GM12878 (cell line): ENCODE results near the gene MAP4K2. TPM values are rescaled to one million over a fixed set of nuclear protein-coding genes. Genes with fewer than 3 reads are reported as not detected.
A peak's percentile ranks its signal among the peaks of the same experiment; 100 is the strongest.

Experiments used
- ATAC-seq: fragments of 200-7000 bp; cut with Tn5 transposase; 3 replicates; pipeline ENCODE4 v1.9.1; 2020; ENCODE audit warnings: mild to moderate bottlenecking, moderate library complexity
- BruUV-seq: library from RNA; stranded (reverse); fragments of 400-500 nt; replicated peaks from 2 replicates; lab custom pipeline; 2021; lab: Mats Ljungman, UMichigan
- CTCF ChIA-PET: fragments of 300-600 bp; sonication (Branson Sonifier 250); formaldehyde crosslinking; extraction: SDS; loops from one replicate; lab custom pipeline; 2021; ENCODE audit warnings: inconsistent platforms; lab: Yijun Ruan, JAX
- POLR2A ChIA-PET: fragments of 350-600 bp; formaldehyde crosslinking; extraction: SDS; loops from one replicate; lab custom pipeline; 2021; ENCODE audit warnings: inconsistent platforms; lab: Charles Lee
- RAD21 ChIA-PET: fragments of 300-600 bp; sonication (Branson Sonifier 250); formaldehyde crosslinking; loops from one replicate; lab custom pipeline; 2023; ENCODE audit warnings: antibody characterized with exemption; ENCODE audit not compliant: unreplicated experiment; lab: Charles Lee
- SMC1A ChIA-PET: fragments of 300-600 bp; sonication (Branson Sonifier 250); formaldehyde crosslinking; loops from one replicate; lab custom pipeline; 2023; ENCODE audit not compliant: unreplicated experiment, uncharacterized antibody; lab: Charles Lee
- DNase-seq: peaks from one replicate; pipeline ENCODE4 v3.0.0-alpha.2; 2011; ENCODE audit warnings: low read depth, low spot score
- FAIRE-seq: peaks from 3 replicates; lab custom pipeline; 2011; peaks lifted over from hg19 to GRCh38; lab: Jason Lieb, UNC
- H2AFZ ChIP-seq: 2 replicates; pipeline ENCODE4 v1.6.0; 2011; ENCODE audit warnings: low read depth, low read length, control low read depth; ENCODE audit not compliant: control insufficient read depth
- H3K27ac ChIP-seq: 2 replicates; pipeline ENCODE4 v1.5.1; 2011; ENCODE audit warnings: control low read depth; ENCODE audit not compliant: control insufficient read depth, insufficient read depth
- H3K27me3 ChIP-seq, 2 experiments: replicated peaks in 1 of 2; 2 replicates each; pipeline versions ENCODE4 v1.6.0 to v1.6.1; 2011; ENCODE audit warnings: low read length in 1 of 2; ENCODE audit not compliant: control insufficient read depth in 2 of 2, insufficient read depth in 2 of 2
- H3K36me3 ChIP-seq, 2 experiments: 2 replicates each; pipeline ENCODE4 v1.5.1; 2011; ENCODE audit warnings: low read length in 1 of 2; ENCODE audit not compliant: control insufficient read depth in 2 of 2, insufficient read depth in 2 of 2
- H3K4me1 ChIP-seq: 2 replicates; pipeline ENCODE4 v1.6.1; 2011; ENCODE audit warnings: mild to moderate bottlenecking, low read length, moderate library complexity, mixed read lengths; ENCODE audit not compliant: control insufficient read depth, insufficient read depth
- H3K4me2 ChIP-seq: 2 replicates; pipeline ENCODE4 v1.6.0; 2011; ENCODE audit warnings: control low read depth; ENCODE audit not compliant: control insufficient read depth, insufficient read depth
- H3K4me3 ChIP-seq: fragments of 200-600 bp; sonication (generic); 2 replicates; pipeline ENCODE4 v1.5.1; 2016
- H3K79me2 ChIP-seq: 2 replicates; pipeline ENCODE4 v1.6.0; 2011; ENCODE audit warnings: low read length; ENCODE audit not compliant: control insufficient read depth, insufficient read depth
- H3K9ac ChIP-seq: 2 replicates; pipeline ENCODE4 v1.8.0; 2011; ENCODE audit warnings: low read length, control low read depth, mixed read lengths; ENCODE audit not compliant: control insufficient read depth, insufficient read depth
- H3K9me3 ChIP-seq: replicated peaks from 3 replicates; pipeline ENCODE4 v1.5.1; 2011; ENCODE audit warnings: mild to moderate bottlenecking, low read length; ENCODE audit not compliant: control insufficient read depth, insufficient read depth
- H4K20me1 ChIP-seq: 2 replicates; pipeline ENCODE4 v1.6.0; 2011; ENCODE audit not compliant: control insufficient read depth, insufficient read depth
- ATF7 ChIP-seq: fragments of 450-650 bp; IDR thresholded peaks from 2 replicates; pipeline ENCODE4 v1.6.1; 2016; ENCODE audit warnings: low read depth, mild to moderate bottlenecking
- BMI1 ChIP-seq: fragments of 450-650 bp; IDR thresholded peaks from 2 replicates; pipeline ENCODE4 v1.6.1; 2016; ENCODE audit warnings: mild to moderate bottlenecking, moderate library complexity, borderline replicate concordance
- CBFB ChIP-seq: IDR thresholded peaks from 2 replicates; pipeline ENCODE4 v1.6.1; 2016; ENCODE audit warnings: antibody characterized with exemption, low read depth
- CHD4 ChIP-seq: fragments of 200-600 bp; sonication (generic); IDR thresholded peaks from 2 replicates; pipeline ENCODE4 v1.6.1; 2016; ENCODE audit warnings: mild to moderate bottlenecking
- CREB1 ChIP-seq: IDR thresholded peaks from 2 replicates; pipeline ENCODE4 v1.6.1; 2012; ENCODE audit warnings: low read depth, mild to moderate bottlenecking, inconsistent platforms
- EGR1 ChIP-seq, 2 experiments: IDR thresholded peaks; 1 replicate in 1 of 2; 2 replicates in 1 of 2; pipeline ENCODE4 v1.6.1; 2011 to 2012; ENCODE audit warnings: low read depth in 2 of 2, low read length in 2 of 2, borderline replicate concordance in 1 of 2, mild to moderate bottlenecking in 1 of 2, moderate library complexity in 1 of 2
- HDGF ChIP-seq: fragments of 450-650 bp; IDR thresholded peaks from 2 replicates; pipeline ENCODE4 v1.6.1; 2016; ENCODE audit warnings: antibody characterized with exemption
- IRF5 ChIP-seq: fragments of 450-650 bp; IDR thresholded peaks from 2 replicates; pipeline ENCODE4 v1.6.1; 2017; ENCODE audit warnings: borderline replicate concordance
- KLF5 ChIP-seq: fragments of 450-650 bp; IDR thresholded peaks from 2 replicates; pipeline ENCODE4 v1.6.1; 2014; ENCODE audit warnings: mild to moderate bottlenecking; ENCODE audit not compliant: partially characterized antibody
- MEF2A ChIP-seq: IDR thresholded peaks from 2 replicates; pipeline ENCODE4 v1.6.1; 2011; ENCODE audit warnings: low read depth, mild to moderate bottlenecking, low read length, moderate library complexity; ENCODE audit not compliant: insufficient read depth
- MXI1 ChIP-seq: fragments of 150-350 bp; IDR thresholded peaks from 2 replicates; pipeline ENCODE4 v1.6.1; 2011; ENCODE audit warnings: low read depth, mild to moderate bottlenecking, inconsistent platforms, low read length, improper control_type of control experiment
- NBN ChIP-seq: fragments of 450-650 bp; IDR thresholded peaks from 2 replicates; pipeline ENCODE4 v1.6.1; 2016
- NRF1 ChIP-seq: conservative IDR thresholded peaks from 2 replicates; pipeline ENCODE4 v1.6.1; 2011; ENCODE audit warnings: mild to moderate bottlenecking, low read depth, low read length, improper control_type of control experiment
- RBBP5 ChIP-seq: fragments of 200-600 bp; sonication (generic); conservative IDR thresholded peaks from 2 replicates; pipeline ENCODE4 v1.6.1; 2016
- SMAD1 ChIP-seq: fragments of 450-650 bp; IDR thresholded peaks from 2 replicates; pipeline ENCODE4 v1.6.1; 2018; ENCODE audit warnings: mild to moderate bottlenecking, low read depth; ENCODE audit not compliant: partially characterized antibody
- SUZ12 ChIP-seq: fragments of 200-600 bp; sonication (generic); IDR thresholded peaks from one replicate; pipeline ENCODE4 v1.6.1; 2018; ENCODE audit warnings: antibody characterized with exemption, mild to moderate bottlenecking; ENCODE audit not compliant: unreplicated experiment
- TARDBP ChIP-seq: IDR thresholded peaks from 2 replicates; pipeline ENCODE4 v1.6.1; 2016; ENCODE audit warnings: borderline replicate concordance
- YBX1 ChIP-seq: fragments of 450-650 bp; IDR thresholded peaks from 2 replicates; pipeline ENCODE4 v1.6.1; 2016; ENCODE audit warnings: antibody characterized with exemption
- ZNF592 ChIP-seq: fragments of 450-650 bp; IDR thresholded peaks from 2 replicates; pipeline ENCODE4 v1.6.1; 2017; ENCODE audit warnings: mild to moderate bottlenecking, moderate library complexity
- WGBS: methylation state at CpG from one replicate; pipeline ENCODE4 v1.1.6; 2016; ENCODE audit warnings: low lambda C conversion rate; ENCODE audit not compliant: insufficient replicate concordance, insufficient coverage; ENCODE audit errors: missing lambda C conversion rate; 5-methylcytosine and 5-hydroxymethylcytosine counted together
- in situ Hi-C: fragments of 300-500 bp; cut with MboI; formaldehyde crosslinking; loops from 9 replicates; pipeline ENCODE4 v1.14.3; 2018; ENCODE audit warnings: mixed read lengths
- intact Hi-C: fragments of 100-400 bp; cut with micrococcal nuclease; formaldehyde crosslinking; loops from one replicate; pipeline ENCODE4 v1.14.2; 2022; ENCODE audit not compliant: unreplicated experiment
- polyA plus RNA-seq, 11 experiments: library from polyadenylated mRNA; depleted of rRNA in 4 of 11; unstranded in 6 of 11; stranded (reverse) in 5 of 11; fragments of >200 nt; fragmentation: Nextera tagmentation in 4 of 11; fragmentation: Illumina TruSeq in 1 of 11; extraction: Ambion mirVana in 4 of 11; extraction: Trizol in 1 of 11; gene quantifications; 1 replicate in 1 of 11; 2 replicates in 10 of 11; pipeline versions ENCODE4 v1.2.1 to v1.2.3, GENCODE V29; 2011 to 2016; ENCODE audit warnings: inconsistent platforms in 2 of 11, missing spikeins in 2 of 11, low read depth in 1 of 11
- total RNA-seq, 4 experiments: library from RNA; depleted of rRNA in 3 of 4; stranded (reverse); fragments of >200 nt in 3 of 4; fragmentation: Illumina TruSeq in 1 of 4; extraction: Trizol in 1 of 4; gene quantifications; 2 replicates each; pipeline versions ENCODE4 v1.2.1 to v1.2.3, GENCODE V29; 2013 to 2021
- TF ChIP-seq, protein P1 (sequence below): IDR thresholded peaks from 2 replicates; pipeline ENCODE4 v1.6.1; 2012; ENCODE audit warnings: low read depth, low read length, improper control_type of control experiment

Gene MAP4K2
- total and polyA plus RNA-seq, 10 of the 15 experiments (the other 5 are each of a cell fraction or from before 2014, with no cell fraction given), result 0.98 to 78.1 (median 48.9) TPM

GRCh38 chr11:64742889-64743590, 60.0 kb downstream of the MAP4K2 start:
- Histone ChIP-seq H3K79me2 (no peaks in the 10 kb centered on the region), H3K36me3 (no peaks in the 10 kb centered on the region), H3K27ac (no peak overlapping the region), H3K27me3 (peaks cover 0 to 5% of the 10 kb centered on the region in 2 experiments; a peak in 3 of 4 replicates), H3K4me1 (peaks cover 29% of the 10 kb centered on the region), H3K9ac (peak overlapping the region; percentile 7; the same call in 1 of the 2 replicates), H4K20me1 (no peaks in the 10 kb centered on the region), H3K9me3 (no peaks in the 10 kb centered on the region), H3K4me2 (peak overlapping the region; percentile 92), H2AFZ (peak overlapping the region; percentile 55), H3K4me3 (peak overlapping the region; percentile 35)
- intact Hi-C loops, result loop anchor here (1.0 to 2.0 kb wide), 4 partner anchors 24 to 294 kb away; no protein-coding TSS in a partner anchor
- peak; percentile 70 for ATAC-seq
- DNase-seq, result no peak
- SMC1A ChIA-PET, result interaction anchor here (3.2 kb wide), 1 partner anchor 54 kb away, joined by 15 read pairs; no protein-coding TSS in a partner anchor
- RAD21 ChIA-PET, result interaction anchor here (0.6 to 3.6 kb wide), 7 partner anchors 17 to 67 kb away, joined by 3 to 21 read pairs (median 4); partner anchors contain the start of gene MEN1
- POLR2A ChIA-PET, result interaction anchor here (0.6 kb wide), 2 partner anchors 28 to 317 kb away, joined by 3 read pairs; no protein-coding TSS in a partner anchor
- FAIRE-seq, result no peak
- in situ Hi-C loops, result no loop called here
- CTCF ChIA-PET, result interaction anchor here (0.6 to 9.7 kb wide), 22 partner anchors 8 to 1968 kb away, joined by 3 to 86 read pairs (median 4); partner anchors contain the start of gene PRDX5
- 1% methylated on average over 40 of the region's 58 CpGs for WGBS
- no TSS peak for BruUV-seq
- TF ChIP-seq CHD4 (no peak), EGR1 (IDR thresholded peaks at IDR 0.05; ENCODE audit: borderline replicate concordance in 1 of 2, low read depth in 2 of 2, low read length in 2 of 2) (no peak), MEF2A (no peak), IRF5 (no peak), HDGF (no peak), KLF5 (no peak), NRF1 (no peak), BMI1 (no peak), YBX1 (no peak), CREB1 (no peak), CBFB (no peak), NBN (no peak), ZNF592 (0 out of 2 replicates have a peak, but pooled peaks have one; percentile 38), SMAD1 (no peak), TARDBP (no peak), RBBP5 (no peak), ATF7 (no peak), MXI1 (no peak), SUZ12 (peak; percentile 69)
- TF ChIP-seq, protein P1, sequence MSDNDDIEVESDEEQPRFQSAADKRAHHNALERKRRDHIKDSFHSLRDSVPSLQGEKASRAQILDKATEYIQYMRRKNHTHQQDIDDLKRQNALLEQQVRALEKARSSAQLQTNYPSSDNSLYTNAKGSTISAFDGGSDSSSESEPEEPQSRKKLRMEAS, result no peak
